ENCODE measurements around the gene KCNQ4.

DNA sequence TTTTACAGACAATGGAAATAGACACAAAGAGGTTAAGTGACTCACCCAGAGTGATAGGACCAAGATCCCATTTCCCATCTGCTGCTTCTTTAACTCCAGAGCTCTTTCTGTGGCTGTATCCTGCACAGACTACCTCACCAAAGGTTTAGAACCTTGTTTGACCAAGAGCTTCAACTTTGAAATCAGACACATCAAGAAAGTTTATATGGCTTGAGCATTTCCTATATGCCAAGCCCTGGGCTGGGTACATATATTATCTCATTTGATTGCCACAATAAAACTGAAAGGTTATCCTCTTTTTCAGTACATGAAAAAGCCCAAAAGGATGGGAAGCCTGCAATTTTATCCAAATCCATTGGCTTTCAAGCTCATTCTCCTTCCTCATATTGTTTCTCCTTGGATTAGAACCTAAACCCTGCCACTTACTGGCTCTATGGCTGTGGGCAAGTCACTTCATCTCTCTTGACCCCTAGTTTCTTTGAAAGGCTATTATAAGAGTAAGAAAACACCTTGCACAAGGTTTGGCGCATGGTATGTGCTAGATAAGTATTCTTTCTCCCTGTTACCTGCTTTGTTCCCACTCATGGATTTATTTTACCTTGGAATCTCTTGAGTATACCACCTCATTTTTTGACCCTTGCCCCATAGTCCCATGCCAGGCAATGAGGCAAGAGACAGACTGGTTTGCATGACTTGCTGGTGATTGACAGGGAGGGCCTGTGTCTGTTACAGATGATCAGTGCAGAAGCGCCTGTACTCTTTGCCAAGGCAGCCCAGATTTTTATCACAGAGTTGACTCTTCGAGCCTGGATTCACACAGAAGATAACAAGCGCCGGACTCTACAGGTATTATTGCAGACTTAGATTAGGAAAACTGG lies 34.5 kb upstream of the KCNQ4 start:
- no peak for TF ChIP-seq FOXM1 (IDR thresholded peaks at IDR 0.05; ENCODE audit: borderline replicate concordance)
- no peak for TF ChIP-seq NFRKB (IDR thresholded peaks at IDR 0.05)
- TF ChIP-seq ELF4 (IDR thresholded peaks at IDR 0.05): no peak
- TF ChIP-seq BHLHE40 (IDR thresholded peaks at IDR 0.05; ENCODE audit: borderline replicate concordance): no peak
- no peak for TF ChIP-seq SP1 (IDR thresholded peaks at IDR 0.05)
- TF ChIP-seq FOXA1 (IDR thresholded peaks at IDR 0.05): no peak
- no peak for TF ChIP-seq ARNT (IDR thresholded peaks at IDR 0.05)
- TF ChIP-seq TARDBP (IDR thresholded peaks at IDR 0.05): no peak
- TF ChIP-seq, protein P1, sequence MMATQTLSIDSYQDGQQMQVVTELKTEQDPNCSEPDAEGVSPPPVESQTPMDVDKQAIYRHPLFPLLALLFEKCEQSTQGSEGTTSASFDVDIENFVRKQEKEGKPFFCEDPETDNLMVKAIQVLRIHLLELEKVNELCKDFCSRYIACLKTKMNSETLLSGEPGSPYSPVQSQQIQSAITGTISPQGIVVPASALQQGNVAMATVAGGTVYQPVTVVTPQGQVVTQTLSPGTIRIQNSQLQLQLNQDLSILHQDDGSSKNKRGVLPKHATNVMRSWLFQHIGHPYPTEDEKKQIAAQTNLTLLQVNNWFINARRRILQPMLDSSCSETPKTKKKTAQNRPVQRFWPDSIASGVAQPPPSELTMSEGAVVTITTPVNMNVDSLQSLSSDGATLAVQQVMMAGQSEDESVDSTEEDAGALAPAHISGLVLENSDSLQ (IDR thresholded peaks at IDR 0.05): no peak
- no peak for TF ChIP-seq SUZ12 (IDR thresholded peaks at IDR 0.05)
- TF ChIP-seq L3MBTL2 (conservative IDR thresholded peaks at IDR 0.05): no peak
- TF ChIP-seq CTBP1 (IDR thresholded peaks at IDR 0.05; ENCODE audit: borderline replicate concordance): no peak
- no peak for TF ChIP-seq FOXK2 (IDR thresholded peaks at IDR 0.05)

All from HEK293T (cell line).